Osteoblast (primary cell): Measurements from ENCODE around the gene CLTC. TPM values are rescaled to one million over a fixed set of nuclear protein-coding genes. Genes with fewer than 3 reads are reported as not detected.
"Not testable (repeated sequence)": the region's sequence is repeated elsewhere in the genome, so short reads cannot be mapped to it uniquely, and the experiment has no call there.

ENCODE experiments used
- DNase-seq: peaks from one replicate; pipeline ENCODE4 v3.0.0; 2011; ENCODE audit warnings: low spot score, mixed read lengths; ENCODE audit not compliant: insufficient read length; ENCODE audit errors: missing footprints
- H2AFZ ChIP-seq: 2 replicates; pipeline ENCODE4 v1.6.0; 2011; ENCODE audit warnings: mild to moderate bottlenecking, low read length
- H3K27ac ChIP-seq: 2 replicates; pipeline ENCODE4 v1.5.1; 2011; ENCODE audit warnings: mild to moderate bottlenecking, low read depth, low read length, moderate library complexity
- H3K27me3 ChIP-seq: 2 replicates; pipeline ENCODE4 v1.6.0; 2012; ENCODE audit warnings: mild to moderate bottlenecking, control low read depth, inconsistent platforms, low read length, moderate library complexity; ENCODE audit not compliant: insufficient read depth
- H3K36me3 ChIP-seq: 2 replicates; pipeline ENCODE4 v1.5.1; 2011; ENCODE audit warnings: mild to moderate bottlenecking, low read length, control low read depth, moderate library complexity; ENCODE audit not compliant: insufficient read depth
- H3K4me1 ChIP-seq: 2 replicates; pipeline ENCODE4 v1.5.1; 2011; ENCODE audit warnings: mild to moderate bottlenecking, low read length, control low read depth, moderate library complexity; ENCODE audit not compliant: insufficient read depth
- H3K4me2 ChIP-seq: 2 replicates; pipeline ENCODE4 v1.6.0; 2011; ENCODE audit warnings: mild to moderate bottlenecking, low read length; ENCODE audit not compliant: insufficient read depth
- H3K4me3 ChIP-seq: fragments of 200-600 bp; sonication (generic); 3 replicates; pipeline ENCODE4 v1.5.1; 2012; ENCODE audit warnings: mild to moderate bottlenecking, low read length, inconsistent platforms; ENCODE audit not compliant: insufficient read depth
- H3K79me2 ChIP-seq: 2 replicates; pipeline ENCODE4 v1.6.0; 2012; ENCODE audit warnings: mild to moderate bottlenecking, low read length, control low read depth, inconsistent platforms; ENCODE audit not compliant: insufficient read depth
- H3K9me3 ChIP-seq: 2 replicates; pipeline ENCODE4 v1.5.1; 2011; ENCODE audit warnings: low read depth, low read length, control low read depth
- H4K20me1 ChIP-seq: 2 replicates; pipeline ENCODE4 v1.6.0; 2012; ENCODE audit warnings: mild to moderate bottlenecking, low read length, control low read depth; ENCODE audit not compliant: insufficient read depth
- total RNA-seq: library from RNA; depleted of rRNA; stranded (reverse); fragments of >200 nt; gene quantifications from 2 replicates; pipeline ENCODE4 v1.2.3, GENCODE V29; 2012
- TF ChIP-seq, protein P1 (sequence below): IDR thresholded peaks from 2 replicates; pipeline ENCODE4 v1.5.1; 2011; ENCODE audit warnings: mild to moderate bottlenecking, low read depth, low read length, moderate library complexity; ENCODE audit errors: extremely low read depth

The CLTC gene
- 502 and 518 TPM in 2 replicates for total RNA-seq

DNA sequence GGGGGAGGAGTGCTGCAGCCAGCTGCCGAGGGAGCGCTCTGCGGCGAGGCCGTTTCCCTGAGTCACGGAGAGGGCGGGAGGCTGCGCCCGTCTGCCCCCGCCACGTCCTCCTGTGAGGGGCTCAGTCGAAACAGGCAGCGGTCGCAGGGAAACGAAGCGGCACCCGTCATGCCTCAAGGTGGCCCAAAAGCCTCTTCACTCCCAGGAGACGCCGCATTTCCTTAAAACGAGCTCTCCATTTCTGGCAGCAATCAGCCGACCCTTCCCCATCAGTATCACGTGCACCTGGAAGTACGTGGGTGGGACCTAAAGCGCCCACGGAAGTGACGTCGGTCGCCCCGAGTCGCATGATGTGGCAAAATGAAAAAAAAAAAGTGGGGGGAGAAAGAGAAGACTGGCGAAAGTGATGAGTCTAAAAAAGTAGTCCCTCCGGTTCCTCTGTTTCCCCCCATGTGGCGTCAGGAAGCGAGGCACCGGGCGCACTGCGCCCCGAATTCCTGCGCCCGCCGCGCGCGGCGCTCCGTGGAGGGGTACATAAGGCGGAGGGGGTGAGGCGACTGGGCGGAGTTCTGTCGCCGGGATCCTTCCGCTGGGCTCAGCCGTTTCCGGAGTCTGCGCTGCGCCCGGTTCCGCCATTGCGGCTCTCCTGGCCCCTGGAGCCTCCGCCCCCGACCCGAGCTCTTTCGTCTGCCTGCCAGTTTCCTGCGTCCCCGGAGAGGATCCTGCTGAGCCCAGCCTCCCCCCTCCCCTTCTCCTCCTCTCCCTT is at the start of gene CLTC:
Gene CLTC, plus strand, starts transcription at position 598 of the 766 bp plus-strand sequence. CDS start 237 bp downstream, outside the sequence.
- Histone ChIP-seq H2AFZ (peak within 1 kb of the TSS; percentile 90), H3K4me2 (peak within 1 kb of the TSS; percentile 97), H3K27me3 (no peaks in the 10 kb centered on the region), H3K27ac (peak within 1 kb of the TSS; percentile 99), H4K20me1 (peaks cover 39% of the 10 kb centered on the region), H3K4me1 (peaks cover 40% of the 10 kb centered on the region), H3K79me2 (peaks cover 51% of the 10 kb centered on the region), H3K9me3 (no peaks in the 10 kb centered on the region), H3K36me3 (no peaks in the 10 kb centered on the region), H3K4me3 (peak within 1 kb of the TSS; percentile 99)
- TF ChIP-seq, protein P1, sequence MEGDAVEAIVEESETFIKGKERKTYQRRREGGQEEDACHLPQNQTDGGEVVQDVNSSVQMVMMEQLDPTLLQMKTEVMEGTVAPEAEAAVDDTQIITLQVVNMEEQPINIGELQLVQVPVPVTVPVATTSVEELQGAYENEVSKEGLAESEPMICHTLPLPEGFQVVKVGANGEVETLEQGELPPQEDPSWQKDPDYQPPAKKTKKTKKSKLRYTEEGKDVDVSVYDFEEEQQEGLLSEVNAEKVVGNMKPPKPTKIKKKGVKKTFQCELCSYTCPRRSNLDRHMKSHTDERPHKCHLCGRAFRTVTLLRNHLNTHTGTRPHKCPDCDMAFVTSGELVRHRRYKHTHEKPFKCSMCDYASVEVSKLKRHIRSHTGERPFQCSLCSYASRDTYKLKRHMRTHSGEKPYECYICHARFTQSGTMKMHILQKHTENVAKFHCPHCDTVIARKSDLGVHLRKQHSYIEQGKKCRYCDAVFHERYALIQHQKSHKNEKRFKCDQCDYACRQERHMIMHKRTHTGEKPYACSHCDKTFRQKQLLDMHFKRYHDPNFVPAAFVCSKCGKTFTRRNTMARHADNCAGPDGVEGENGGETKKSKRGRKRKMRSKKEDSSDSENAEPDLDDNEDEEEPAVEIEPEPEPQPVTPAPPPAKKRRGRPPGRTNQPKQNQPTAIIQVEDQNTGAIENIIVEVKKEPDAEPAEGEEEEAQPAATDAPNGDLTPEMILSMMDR, result no peak
- peak; percentile 88 for DNase-seq

DNA sequence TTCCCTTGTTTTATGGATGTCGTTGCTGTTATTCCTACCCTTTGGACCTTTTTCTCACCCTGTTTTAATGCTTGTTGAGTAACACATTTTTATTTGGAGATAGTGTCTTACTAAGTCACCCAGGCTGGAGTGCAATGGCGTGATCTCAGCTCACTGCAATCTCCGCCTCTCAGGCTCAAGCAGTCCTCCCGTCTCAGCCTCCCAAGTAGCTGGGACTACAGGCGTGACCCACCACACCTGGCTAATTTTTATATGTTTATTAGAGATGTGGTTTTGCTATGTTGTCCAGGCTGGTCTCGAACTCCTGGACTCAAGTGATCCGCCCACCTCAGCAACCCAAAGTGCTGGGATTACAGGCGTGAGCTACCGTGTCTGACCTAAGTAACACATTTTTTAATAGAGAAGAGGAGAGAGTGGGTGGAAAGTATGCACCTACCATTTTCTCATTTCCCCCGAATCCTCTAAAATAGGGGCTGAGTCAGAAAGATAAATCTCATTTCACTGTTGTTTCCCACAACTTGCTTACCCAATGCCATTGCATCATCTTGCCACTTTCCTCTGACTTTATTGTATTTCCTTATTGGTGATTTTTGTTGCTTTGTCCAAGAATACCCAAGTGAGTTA is 47.3 kb upstream of the CLTC start:
- Histone ChIP-seq H3K4me3 (no peak overlapping the region), H3K9me3 (no peaks in the 10 kb centered on the region), H3K4me2 (no peak overlapping the region), H3K79me2 (peaks cover under 1% of the 10 kb centered on the region), H4K20me1 (no peaks in the 10 kb centered on the region), H3K27me3 (no peaks in the 10 kb centered on the region), H3K27ac (peak overlapping the region; percentile 43), H3K36me3 (no peaks in the 10 kb centered on the region), H3K4me1 (no peaks in the 10 kb centered on the region), H2AFZ (no peak overlapping the region)
- DNase-seq, result peak; percentile 68
- TF ChIP-seq, protein P1, result no peak

DNA sequence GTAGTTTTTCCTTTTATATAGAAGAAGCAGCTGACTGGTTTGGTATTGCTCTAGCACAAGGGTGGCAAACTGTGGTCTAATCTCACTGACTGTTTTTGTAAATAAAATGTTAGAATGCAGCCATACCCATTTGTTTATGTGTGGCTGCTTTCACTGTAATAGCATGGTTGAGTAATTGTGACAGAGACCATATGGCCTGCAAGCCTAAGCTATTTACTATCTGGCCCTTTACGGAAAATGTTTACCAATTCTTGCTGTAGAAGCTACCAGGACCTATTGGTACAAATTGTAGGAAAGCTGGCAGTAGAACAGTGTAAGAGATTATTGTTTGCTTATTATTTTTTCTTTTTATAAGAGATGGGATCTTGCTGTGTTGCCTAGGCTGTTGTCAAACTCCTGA is 35.5 kb upstream of the CLTC start:
- H3K36me3 ChIP-seq, H3K4me3 ChIP-seq, H2AFZ ChIP-seq, H3K79me2 ChIP-seq, DNase-seq, H3K27ac ChIP-seq, H4K20me1 ChIP-seq, H3K27me3 ChIP-seq, H3K4me1 ChIP-seq, H3K4me2 ChIP-seq, H3K9me3 ChIP-seq: not testable (repeated sequence)

DNA sequence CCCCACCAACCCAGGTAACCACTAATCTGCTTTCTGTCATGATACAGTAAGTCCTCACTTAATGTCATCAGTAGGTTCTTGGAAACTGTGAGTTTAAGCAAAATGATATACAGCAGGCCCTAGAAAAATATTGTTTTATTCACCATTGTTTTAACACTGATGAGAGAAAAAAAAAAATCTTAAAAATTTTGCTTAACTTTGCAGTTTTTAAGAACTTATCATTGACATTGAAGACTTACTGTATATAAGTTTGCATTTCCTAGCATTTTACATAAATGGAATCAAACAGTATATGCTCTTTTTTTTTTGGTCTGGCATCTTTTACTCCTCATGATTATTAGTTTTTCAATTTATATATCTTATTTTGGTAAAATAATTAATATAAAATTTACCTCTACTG is 19.5 kb upstream of the CLTC start:
- no peak for DNase-seq

More for the DNA sequence above, 19.5 kb upstream of the CLTC start:
- Histone ChIP-seq H3K4me2 (no peak overlapping the region), H3K4me3 (no peak overlapping the region), H4K20me1 (no peaks in the 10 kb centered on the region), H3K36me3 (peaks cover 25% of the 10 kb centered on the region), H3K4me1 (no peaks in the 10 kb centered on the region), H2AFZ (no peak overlapping the region), H3K27me3 (no peaks in the 10 kb centered on the region), H3K9me3 (no peaks in the 10 kb centered on the region), H3K79me2 (no peaks in the 10 kb centered on the region), H3K27ac (no peak overlapping the region)
- TF ChIP-seq, protein P1, result no peak
